WTC11 (cell line): ENCODE measurements around the gene ZNF792.

Source experiments
- ARID4B ChIP-seq: sonication (generic); formaldehyde crosslinking; IDR thresholded peaks from 2 replicates; pipeline ENCODE4 v1.8.0; 2023; ENCODE audit warnings: missing genetic modification reagents, mild to moderate bottlenecking, borderline replicate concordance
- ATF2 ChIP-seq: sonication (generic); formaldehyde crosslinking; IDR thresholded peaks from 2 replicates; pipeline ENCODE4 v1.8.1; 2022; ENCODE audit warnings: low read depth, missing genetic modification reagents, borderline replicate concordance
- CBFB ChIP-seq: sonication (generic); formaldehyde crosslinking; IDR thresholded peaks from 2 replicates; pipeline ENCODE4 v1.8.1; 2022; ENCODE audit warnings: mild to moderate bottlenecking, low read depth, missing genetic modification reagents
- ESRRA ChIP-seq: sonication (generic); formaldehyde crosslinking; IDR thresholded peaks from 2 replicates; pipeline ENCODE4 v1.8.1; 2022; ENCODE audit warnings: mild to moderate bottlenecking, missing genetic modification reagents, borderline replicate concordance
- JUN ChIP-seq: sonication (generic); formaldehyde crosslinking; IDR thresholded peaks from 2 replicates; pipeline ENCODE4 v1.8.0; 2023; ENCODE audit warnings: mild to moderate bottlenecking, missing genetic modification reagents
- NFYB ChIP-seq: sonication (generic); formaldehyde crosslinking; conservative IDR thresholded peaks from 2 replicates; pipeline ENCODE4 v1.8.0; 2022; ENCODE audit warnings: low read depth, missing genetic modification reagents
- SMAD4 ChIP-seq: sonication (generic); formaldehyde crosslinking; IDR thresholded peaks from 2 replicates; pipeline ENCODE4 v1.8.0; 2022; ENCODE audit warnings: mild to moderate bottlenecking, missing genetic modification reagents
- ZNF512 ChIP-seq: sonication (generic); formaldehyde crosslinking; IDR thresholded peaks from 2 replicates; pipeline ENCODE4 v1.8.1; 2022; ENCODE audit warnings: missing genetic modification reagents, borderline replicate concordance
- ZSCAN18 ChIP-seq: fragments of 250-450 bp; sonication (Bioruptor Pico); IDR thresholded peaks from 2 replicates; pipeline ENCODE4 v2.1.2; 2022; ENCODE audit warnings: mild to moderate bottlenecking, moderate library complexity
- TF ChIP-seq, protein P1 (sequence below): fragments of 200-600 bp; IDR thresholded peaks from 2 replicates; pipeline ENCODE4 v1.8.0; 2022; ENCODE audit warnings: antibody characterized with exemption
- TF ChIP-seq, protein P2 (sequence below): sonication (generic); formaldehyde crosslinking; IDR thresholded peaks from 2 replicates; pipeline ENCODE4 v1.8.1; 2023; ENCODE audit warnings: mild to moderate bottlenecking, missing genetic modification reagents, moderate library complexity

GRCh38 chr19:34925278-34925855, 38.7 kb downstream of the ZNF792 start:
- TF ChIP-seq NFYB (CRISPR knock-in tag) (no peak), JUN (CRISPR knock-in tag) (no peak), ATF2 (CRISPR knock-in tag) (no peak), ZNF512 (CRISPR knock-in tag) (no peak), ARID4B (no peak), CBFB (no peak), ESRRA (no peak), SMAD4 (no peak), ZSCAN18 (CRISPR knock-in tag) (no peak)
- TF ChIP-seq, protein P1, sequence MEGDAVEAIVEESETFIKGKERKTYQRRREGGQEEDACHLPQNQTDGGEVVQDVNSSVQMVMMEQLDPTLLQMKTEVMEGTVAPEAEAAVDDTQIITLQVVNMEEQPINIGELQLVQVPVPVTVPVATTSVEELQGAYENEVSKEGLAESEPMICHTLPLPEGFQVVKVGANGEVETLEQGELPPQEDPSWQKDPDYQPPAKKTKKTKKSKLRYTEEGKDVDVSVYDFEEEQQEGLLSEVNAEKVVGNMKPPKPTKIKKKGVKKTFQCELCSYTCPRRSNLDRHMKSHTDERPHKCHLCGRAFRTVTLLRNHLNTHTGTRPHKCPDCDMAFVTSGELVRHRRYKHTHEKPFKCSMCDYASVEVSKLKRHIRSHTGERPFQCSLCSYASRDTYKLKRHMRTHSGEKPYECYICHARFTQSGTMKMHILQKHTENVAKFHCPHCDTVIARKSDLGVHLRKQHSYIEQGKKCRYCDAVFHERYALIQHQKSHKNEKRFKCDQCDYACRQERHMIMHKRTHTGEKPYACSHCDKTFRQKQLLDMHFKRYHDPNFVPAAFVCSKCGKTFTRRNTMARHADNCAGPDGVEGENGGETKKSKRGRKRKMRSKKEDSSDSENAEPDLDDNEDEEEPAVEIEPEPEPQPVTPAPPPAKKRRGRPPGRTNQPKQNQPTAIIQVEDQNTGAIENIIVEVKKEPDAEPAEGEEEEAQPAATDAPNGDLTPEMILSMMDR: no peak
- TF ChIP-seq, protein P2, sequence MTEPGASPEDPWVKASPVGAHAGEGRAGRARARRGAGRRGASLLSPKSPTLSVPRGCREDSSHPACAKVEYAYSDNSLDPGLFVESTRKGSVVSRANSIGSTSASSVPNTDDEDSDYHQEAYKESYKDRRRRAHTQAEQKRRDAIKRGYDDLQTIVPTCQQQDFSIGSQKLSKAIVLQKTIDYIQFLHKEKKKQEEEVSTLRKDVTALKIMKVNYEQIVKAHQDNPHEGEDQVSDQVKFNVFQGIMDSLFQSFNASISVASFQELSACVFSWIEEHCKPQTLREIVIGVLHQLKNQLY (CRISPR knock-in tag): no peak
